Activated naive CD8-positive, alpha-beta T cell treated with anti-CD3 and anti-CD28 coated beads, Interleukin-2, amount 10 ng/mL, durations not matched to agents 7 days and 5 days (primary cell): Measurements from ENCODE around the gene ASB10. TPM values are rescaled to one million over a fixed set of nuclear protein-coding genes. Genes with fewer than 3 reads are reported as not detected.

Experiments used
- ATAC-seq: fragments of 150-1000 bp; cut with Tn5 transposase; one replicate; pipeline ENCODE4 v1.10.0; 2021; ENCODE audit warnings: low read depth, moderate library complexity
- POLR2A ChIA-PET: fragments of 350-600 bp; sonication (Branson Sonifier 250); formaldehyde crosslinking; loops from one replicate; lab custom pipeline; 2021; ENCODE audit warnings: antibody characterized with exemption; lab: Charles Lee
- DNase-seq: peaks from one replicate; pipeline ENCODE4 v3.0.0; 2021
- H3K27ac Mint-ChIP-seq: one replicate; pipeline ENCODE4 v1.8.0; 2022; ENCODE audit warnings: mild to moderate bottlenecking, mixed read lengths
- H3K27me3 Mint-ChIP-seq: one replicate; pipeline ENCODE4 v1.8.0; 2022; ENCODE audit warnings: mild to moderate bottlenecking, moderate library complexity, mixed read lengths
- H3K36me3 Mint-ChIP-seq: one replicate; pipeline ENCODE4 v1.8.0; 2021; ENCODE audit warnings: mild to moderate bottlenecking, mixed read lengths
- H3K4me1 Mint-ChIP-seq: one replicate; pipeline ENCODE4 v1.8.0; 2021; ENCODE audit warnings: mixed read lengths
- H3K4me3 Mint-ChIP-seq: one replicate; pipeline ENCODE4 v1.8.0; 2022; ENCODE audit warnings: mild to moderate bottlenecking, moderate library complexity, mixed read lengths
- H3K9me3 Mint-ChIP-seq: one replicate; pipeline ENCODE4 v1.8.0; 2021; ENCODE audit warnings: mixed read lengths
- total RNA-seq, 2 experiments: library from RNA; stranded (reverse); gene quantifications; one replicate each; pipeline ENCODE4 v1.2.3, GENCODE V29; 2021

Gene ASB10
- total RNA-seq, 2 experiments from 2014 or later = not detected

GRCh38 chr7:151226560-151226874 lies 39.5 kb upstream of the ASB10 start:
- peaks cover 23% of the 10 kb centered on the region for H3K4me1 Mint-ChIP-seq
- peak overlapping the region; percentile 86 for H3K27ac Mint-ChIP-seq
- ATAC-seq (peak; percentile 1), DNase-seq (no peak)
- H3K36me3 Mint-ChIP-seq = peaks cover 8% of the 10 kb centered on the region
- H3K9me3 Mint-ChIP-seq = no peaks in the 10 kb centered on the region
- POLR2A ChIA-PET = interaction anchor here (0.8 to 2.1 kb wide), 10 partner anchors 8 to 232 kb away, joined by 3 to 18 read pairs (median 4); partner anchors contain the start of gene ABCB8
- H3K27me3 Mint-ChIP-seq = peaks cover 6% of the 10 kb centered on the region
- peak overlapping the region; percentile 93 for H3K4me3 Mint-ChIP-seq

DNA sequence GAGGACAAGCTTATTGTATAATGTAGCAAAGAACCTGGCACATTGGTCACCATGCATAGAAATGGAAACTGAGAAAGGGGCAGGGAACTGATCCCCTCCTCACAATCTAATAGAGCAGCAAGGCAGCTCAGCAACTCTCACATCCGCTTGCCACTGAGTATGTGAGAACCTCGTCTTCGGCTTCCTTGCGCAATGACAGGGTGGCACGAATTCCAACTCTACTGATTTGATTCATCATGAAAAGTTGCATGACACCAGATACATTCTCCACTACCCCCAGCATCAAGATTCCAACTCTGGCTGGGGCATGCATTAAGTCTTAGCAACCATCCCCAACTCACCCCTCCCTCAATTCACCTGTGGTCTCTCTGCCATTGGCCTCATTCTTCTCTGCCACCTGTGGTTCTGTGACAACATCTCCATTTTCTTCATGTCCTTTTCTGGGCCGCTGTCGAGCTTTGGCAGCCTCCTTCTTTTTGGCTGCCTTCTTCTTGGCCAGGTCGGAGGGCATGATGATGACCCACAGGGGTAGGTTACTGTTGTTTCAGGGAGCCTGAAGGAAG lies 39.0 kb upstream of the ASB10 start:
- peak overlapping the region; percentile 86 for H3K27ac Mint-ChIP-seq
- peaks cover 8% of the 10 kb centered on the region for H3K36me3 Mint-ChIP-seq
- DNase-seq = no peak
- POLR2A ChIA-PET = interaction anchor here (1.4 to 2.1 kb wide), 2 partner anchors 8 to 17 kb away, joined by 7 to 18 read pairs; no protein-coding TSS in a partner anchor
- peaks cover 4% of the 10 kb centered on the region for H3K27me3 Mint-ChIP-seq
- H3K4me3 Mint-ChIP-seq = peak overlapping the region; percentile 93
- ATAC-seq = no peak
- no peaks in the 10 kb centered on the region for H3K9me3 Mint-ChIP-seq
- peaks cover 21% of the 10 kb centered on the region for H3K4me1 Mint-ChIP-seq

GRCh38 chr7:151223728-151224127 lies 36.7 kb upstream of the ASB10 start:
- ATAC-seq = no peak
- peaks cover 12% of the 10 kb centered on the region for H3K36me3 Mint-ChIP-seq
- H3K4me3 Mint-ChIP-seq = no peak overlapping the region
- no peak for DNase-seq
- H3K9me3 Mint-ChIP-seq = no peaks in the 10 kb centered on the region
- H3K27ac Mint-ChIP-seq = no peak overlapping the region
- no peaks in the 10 kb centered on the region for H3K27me3 Mint-ChIP-seq
- POLR2A ChIA-PET = interaction anchor here (1.3 kb wide), 1 partner anchor 9 kb away, joined by 3 read pairs; the partner anchor contains the start of gene CHPF2
- peaks cover 21% of the 10 kb centered on the region for H3K4me1 Mint-ChIP-seq

DNA sequence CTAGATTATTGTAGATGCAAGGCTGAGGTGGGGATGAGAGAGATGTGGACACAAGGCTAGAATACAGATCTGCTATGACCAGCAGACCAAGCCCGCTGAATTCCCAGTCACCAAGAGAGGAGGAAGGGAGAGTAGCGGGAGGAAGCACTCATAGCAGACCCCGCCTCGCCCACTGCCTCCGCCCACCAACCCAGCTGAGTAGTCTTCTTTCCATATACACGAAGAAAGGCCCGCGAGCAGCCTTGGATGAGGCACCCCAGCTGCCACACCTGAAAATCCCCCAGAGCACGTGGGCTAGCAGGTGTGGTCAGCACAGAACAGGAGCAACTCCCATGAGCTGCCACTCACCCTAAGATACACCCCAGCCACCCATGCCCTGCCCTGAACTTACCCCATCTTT lies 31.1 kb upstream of the ASB10 start:
- DNase-seq (no peak), ATAC-seq (no peak)
- POLR2A ChIA-PET = interaction anchor here (1.1 kb wide), 1 partner anchor 9 kb away, joined by 7 read pairs; the partner anchor contains the start of gene ABCF2
- no peaks in the 10 kb centered on the region for H3K9me3 Mint-ChIP-seq
- no peak overlapping the region for H3K27ac Mint-ChIP-seq
- no peak overlapping the region for H3K4me3 Mint-ChIP-seq
- peaks cover 13% of the 10 kb centered on the region for H3K36me3 Mint-ChIP-seq
- H3K27me3 Mint-ChIP-seq = no peaks in the 10 kb centered on the region
- H3K4me1 Mint-ChIP-seq = no peaks in the 10 kb centered on the region

DNA sequence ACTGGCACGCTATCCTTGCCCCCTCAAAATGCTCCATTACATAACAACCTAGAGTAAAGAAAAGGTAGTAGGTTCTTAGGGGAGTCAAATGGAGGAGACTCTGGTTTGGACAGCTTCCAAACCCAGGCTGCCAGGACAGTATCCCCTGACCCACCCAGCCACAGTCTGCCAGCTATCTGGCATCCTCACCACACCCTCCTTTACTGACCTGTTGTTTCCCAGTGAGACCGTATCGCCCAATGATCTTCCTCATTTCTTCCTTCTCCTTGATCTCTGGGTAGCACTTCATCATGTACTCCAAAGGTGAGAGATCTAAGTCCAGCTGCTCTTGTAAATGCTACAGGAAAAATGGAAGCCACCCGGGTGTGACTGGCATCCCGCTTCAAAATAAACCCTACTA lies 28.3 kb upstream of the ASB10 start:
- Mint-ChIP-seq H3K27me3 (no peaks in the 10 kb centered on the region), H3K9me3 (no peaks in the 10 kb centered on the region), H3K36me3 (peaks cover 16% of the 10 kb centered on the region), H3K4me1 (peaks cover 1% of the 10 kb centered on the region), H3K27ac (no peak overlapping the region), H3K4me3 (no peak overlapping the region)
- DNase-seq = no peak
- ATAC-seq = no peak
- POLR2A ChIA-PET = no interaction called here

DNA sequence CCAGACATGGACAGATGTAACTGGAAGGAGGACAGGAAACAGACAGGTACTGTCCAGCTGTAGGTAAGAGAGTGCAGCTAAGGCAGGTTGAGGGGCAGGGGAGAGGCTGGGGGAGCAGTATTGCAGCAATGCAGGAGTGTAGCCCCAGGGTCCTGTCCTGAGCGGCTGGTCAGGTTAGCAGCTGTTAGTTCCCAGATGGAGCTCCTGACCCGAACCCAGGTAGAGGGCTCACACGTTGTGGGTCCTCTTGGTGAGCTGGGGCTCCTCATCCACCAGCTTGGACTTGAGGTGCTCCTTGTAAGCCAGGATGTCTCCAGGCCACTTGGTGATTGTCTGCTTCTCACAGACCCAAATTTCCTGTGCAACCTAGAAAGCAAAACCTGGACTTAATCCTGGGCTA lies 26.8 kb upstream of the ASB10 start:
- POLR2A ChIA-PET = interaction anchor here (0.9 kb wide), 1 partner anchor 19 kb away, joined by 3 read pairs; the partner anchor contains the start of gene CHPF2
- peaks cover 14% of the 10 kb centered on the region for H3K36me3 Mint-ChIP-seq
- H3K4me3 Mint-ChIP-seq = no peak overlapping the region
- ATAC-seq (no peak), DNase-seq (no peak)
- H3K9me3 Mint-ChIP-seq = no peaks in the 10 kb centered on the region
- H3K4me1 Mint-ChIP-seq = peaks cover 1% of the 10 kb centered on the region
- no peaks in the 10 kb centered on the region for H3K27me3 Mint-ChIP-seq
- no peak overlapping the region for H3K27ac Mint-ChIP-seq

DNA sequence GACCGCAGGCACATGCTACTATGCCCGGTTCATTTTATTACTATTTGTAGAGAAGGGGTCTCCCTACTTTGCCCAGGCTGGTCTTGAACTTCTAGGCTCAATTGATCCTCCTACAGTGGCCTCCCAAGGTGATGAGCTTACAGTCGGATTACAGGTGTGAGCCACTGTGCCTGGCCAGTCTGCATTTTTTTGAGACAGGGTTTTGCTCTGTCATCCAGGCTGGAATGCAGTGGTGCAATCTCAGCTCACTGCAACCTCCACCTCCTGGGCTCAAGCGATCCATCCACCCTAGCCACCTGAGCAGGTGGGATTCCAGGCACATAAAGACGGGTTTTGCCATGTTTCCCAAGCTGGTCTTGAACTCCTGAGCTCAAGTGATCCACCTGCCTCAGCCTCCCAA lies 25.6 kb upstream of the ASB10 start:
- no peak overlapping the region for H3K4me3 Mint-ChIP-seq
- H3K36me3 Mint-ChIP-seq = peaks cover 13% of the 10 kb centered on the region
- no peaks in the 10 kb centered on the region for H3K27me3 Mint-ChIP-seq
- POLR2A ChIA-PET = interaction anchor here (0.8 kb wide), 1 partner anchor 16 kb away, joined by 3 read pairs; no protein-coding TSS in a partner anchor
- no peak for DNase-seq
- peaks cover 7% of the 10 kb centered on the region for H3K4me1 Mint-ChIP-seq
- no peaks in the 10 kb centered on the region for H3K9me3 Mint-ChIP-seq
- H3K27ac Mint-ChIP-seq = no peak overlapping the region
- no peak for ATAC-seq

- no peak for ATAC-seq
- H3K36me3 Mint-ChIP-seq = peaks cover 13% of the 10 kb centered on the region
- H3K27me3 Mint-ChIP-seq = peaks cover 2% of the 10 kb centered on the region
- peak overlapping the region; percentile 64 for H3K27ac Mint-ChIP-seq
- POLR2A ChIA-PET = no interaction called here
- peaks cover 19% of the 10 kb centered on the region for H3K4me1 Mint-ChIP-seq
- DNase-seq = no peak
- H3K4me3 Mint-ChIP-seq = no peak overlapping the region
- H3K9me3 Mint-ChIP-seq = no peaks in the 10 kb centered on the region
Measured at GRCh38 chr7:151211155-151211772, 24.2 kb upstream of the ASB10 start.

DNA sequence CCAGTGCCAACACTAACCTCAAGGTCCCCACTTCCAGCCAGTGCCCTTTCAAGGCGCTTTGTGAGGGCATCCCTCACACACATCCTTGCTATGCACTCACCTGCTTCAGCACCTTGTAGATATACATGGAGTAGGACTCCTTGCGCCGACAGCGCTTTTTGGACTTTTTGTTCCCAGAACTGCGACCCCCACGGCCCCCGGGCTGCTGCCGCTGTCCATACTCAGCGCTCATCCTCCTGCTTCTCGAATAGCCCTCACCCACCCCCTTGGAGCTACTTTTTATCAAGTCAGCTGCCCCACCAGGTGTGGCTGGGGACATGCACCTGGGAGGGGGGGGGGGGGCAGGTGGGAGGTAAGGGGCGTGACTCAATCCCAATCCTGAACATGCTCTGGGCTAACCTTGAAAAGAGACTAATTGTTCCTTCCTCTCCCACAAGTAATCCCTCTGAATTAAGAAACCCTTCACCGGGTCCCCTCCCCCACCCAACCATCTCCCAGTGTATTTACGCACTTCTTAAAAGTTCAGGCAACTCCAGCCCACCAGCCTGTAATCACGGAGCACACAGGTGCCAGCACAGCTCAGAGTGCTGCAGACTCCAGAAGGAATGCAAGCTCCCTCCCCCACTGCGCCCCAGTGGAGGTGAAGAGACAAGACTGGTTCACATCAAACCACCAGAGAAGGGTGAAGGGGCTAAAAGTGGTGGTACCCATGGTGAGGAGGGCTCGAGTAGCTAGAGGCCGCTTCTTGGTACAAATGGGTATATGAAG lies 23.2 kb upstream of the ASB10 start, which contains the start of gene H2BK1:
H2BK1 (minus strand) TSS at position 402 of the 768 bp plus-strand sequence; CDS start at position 232, 170 bp downstream.
- ATAC-seq (no peak), DNase-seq (no peak)
- no peak within 1 kb of the TSS for H3K4me3 Mint-ChIP-seq
- POLR2A ChIA-PET = no interaction called here
- no peaks in the 10 kb centered on the region for H3K9me3 Mint-ChIP-seq
- no peak within 1 kb of the TSS for H3K27ac Mint-ChIP-seq
- peaks cover 10% of the 10 kb centered on the region for H3K27me3 Mint-ChIP-seq
- H3K4me1 Mint-ChIP-seq = peaks cover 19% of the 10 kb centered on the region
- H3K36me3 Mint-ChIP-seq = peaks cover 13% of the 10 kb centered on the region

DNA sequence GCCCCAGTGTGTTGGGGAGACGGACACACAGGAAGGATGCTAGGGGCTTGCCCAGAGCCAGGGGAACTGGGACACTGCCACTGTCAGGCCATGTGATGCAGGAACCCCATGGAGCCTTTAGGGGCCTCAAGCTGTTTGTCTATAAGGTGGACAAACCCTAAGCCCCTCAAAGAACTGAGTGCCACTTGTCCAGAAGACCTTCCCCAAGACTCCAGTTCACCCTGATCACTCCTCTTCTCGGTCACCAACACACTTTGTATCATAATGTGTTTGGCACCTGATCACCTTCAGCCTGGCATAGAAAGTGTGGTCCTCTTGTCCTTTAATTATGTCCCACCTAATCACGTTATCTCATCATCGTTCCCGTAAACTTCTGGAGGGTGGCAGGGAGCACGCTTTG lies 22.5 kb upstream of the ASB10 start:
- POLR2A ChIA-PET = interaction anchor here (0.9 to 1.1 kb wide), 2 partner anchors 17 to 24 kb away, joined by 3 to 4 read pairs; partner anchors contain the start of gene ABCF2
- Mint-ChIP-seq H3K27ac (no peak overlapping the region), H3K36me3 (peaks cover 10% of the 10 kb centered on the region), H3K9me3 (no peaks in the 10 kb centered on the region), H3K4me3 (no peak overlapping the region), H3K27me3 (peaks cover 11% of the 10 kb centered on the region), H3K4me1 (peaks cover 19% of the 10 kb centered on the region)
- ATAC-seq (no peak), DNase-seq (no peak)

GRCh38 chr7:151208253-151208862 lies 21.3 kb upstream of the ASB10 start:
- Mint-ChIP-seq H3K36me3 (peaks cover 7% of the 10 kb centered on the region), H3K4me1 (peaks cover 19% of the 10 kb centered on the region), H3K4me3 (no peak overlapping the region), H3K27ac (peak overlapping the region; percentile 52), H3K9me3 (no peaks in the 10 kb centered on the region), H3K27me3 (peaks cover 11% of the 10 kb centered on the region)
- no peak for ATAC-seq
- no peak for DNase-seq
- POLR2A ChIA-PET = interaction anchor here (0.9 to 1.6 kb wide), 3 partner anchors 19 to 25 kb away, joined by 3 to 5 read pairs (median 4); partner anchors contain the start of gene ABCF2

- Mint-ChIP-seq H3K27me3 (peaks cover 11% of the 10 kb centered on the region), H3K27ac (no peak overlapping the region), H3K4me3 (no peak overlapping the region), H3K4me1 (peaks cover 19% of the 10 kb centered on the region), H3K36me3 (peaks cover 7% of the 10 kb centered on the region), H3K9me3 (no peaks in the 10 kb centered on the region)
- DNase-seq = no peak
- ATAC-seq = no peak
- POLR2A ChIA-PET = interaction anchor here (1.6 to 1.8 kb wide), 3 partner anchors 19 to 36 kb away, joined by 5 to 10 read pairs (median 7); partner anchors contain the start of genes ABCF2 and CHPF2
Measured at GRCh38 chr7:151207804-151208203, 20.8 kb upstream of the ASB10 start.

GRCh38 chr7:151207315-151207714 lies 20.3 kb upstream of the ASB10 start:
- H3K27ac Mint-ChIP-seq = peak overlapping the region; percentile 59
- no peaks in the 10 kb centered on the region for H3K9me3 Mint-ChIP-seq
- H3K4me3 Mint-ChIP-seq = peak overlapping the region; percentile 54
- peaks cover 19% of the 10 kb centered on the region for H3K4me1 Mint-ChIP-seq
- H3K27me3 Mint-ChIP-seq = peaks cover 11% of the 10 kb centered on the region
- no peak for DNase-seq
- peak; percentile 79 for ATAC-seq
- peaks cover 7% of the 10 kb centered on the region for H3K36me3 Mint-ChIP-seq
- POLR2A ChIA-PET = interaction anchor here (1.6 to 1.8 kb wide), 3 partner anchors 20 to 36 kb away, joined by 5 to 10 read pairs (median 7); partner anchors contain the start of genes ABCF2 and CHPF2
